H1 (cell line): ENCODE data around the gene SH3BP5. TPM values are rescaled to one million over a fixed set of nuclear protein-coding genes. Genes with fewer than 3 reads are reported as not detected.

Experiments
- CTCF ChIA-PET: fragments of 300-600 bp; sonication (Branson Sonifier 250); formaldehyde crosslinking; loops from one replicate; lab custom pipeline; 2021; ENCODE audit not compliant: partially characterized antibody; lab: Charles Lee
- POLR2A ChIA-PET: fragments of 300-600 bp; sonication (Branson Sonifier 250); formaldehyde crosslinking; loops from one replicate; lab custom pipeline; 2021; ENCODE audit warnings: inconsistent platforms; ENCODE audit not compliant: partially characterized antibody; lab: Charles Lee
- DNase-seq, 2 experiments: peaks; one replicate each; pipeline versions ENCODE4 v3.0.0 to v3.0.0-alpha.2; 2010 to 2022; ENCODE audit warnings: low spot score in 2 of 2, low read depth in 1 of 2, mixed read lengths in 1 of 2
- FAIRE-seq: peaks from 2 replicates; lab custom pipeline; 2011; peaks lifted over from hg19 to GRCh38; lab: Jason Lieb, UNC
- H2AFZ ChIP-seq: 2 replicates; pipeline ENCODE4 v1.8.1; 2012; ENCODE audit warnings: low read length, inconsistent platforms
- H2AK5ac ChIP-seq: 2 replicates; pipeline ENCODE4 v1.6.1; 2013; ENCODE audit warnings: low read depth, low read length
- H2BK120ac ChIP-seq: replicated peaks from 2 replicates; pipeline ENCODE3; 2013; ENCODE audit warnings: low read depth, low read length, inconsistent platforms
- H2BK12ac ChIP-seq: 2 replicates; pipeline ENCODE4 v1.6.1; 2013; ENCODE audit warnings: low read depth, low read length
- H2BK15ac ChIP-seq: 2 replicates; pipeline ENCODE4 v1.6.1; 2013; ENCODE audit warnings: low read length
- H2BK20ac ChIP-seq: 2 replicates; pipeline ENCODE4 v1.6.1; 2013; ENCODE audit warnings: low read length
- H2BK5ac ChIP-seq: 2 replicates; pipeline ENCODE4 v1.6.1; 2013; ENCODE audit warnings: low read depth, low read length
- H3K14ac ChIP-seq: 2 replicates; pipeline ENCODE4 v1.6.1; 2013; ENCODE audit warnings: inconsistent platforms; ENCODE audit not compliant: insufficient read length
- H3K18ac ChIP-seq: 2 replicates; pipeline ENCODE4 v1.6.1; 2013; ENCODE audit warnings: low read length; ENCODE audit errors: extremely low read depth
- H3K23ac ChIP-seq: 2 replicates; pipeline ENCODE4 v1.6.1; 2013; ENCODE audit warnings: inconsistent platforms; ENCODE audit not compliant: insufficient read length
- H3K23me2 ChIP-seq: 2 replicates; pipeline ENCODE4 v1.6.1; 2013; ENCODE audit warnings: low read depth, low read length
- H3K27ac ChIP-seq: 2 replicates; pipeline ENCODE4 v1.6.1; 2011; ENCODE audit warnings: low read depth, low read length, inconsistent platforms
- H3K27me3 ChIP-seq, 4 experiments: replicated peaks in 1 of 4; 1 replicate in 1 of 4; 2 replicates in 3 of 4; pipeline versions ENCODE4 v1.6.1 to v1.8.1; 2011 to 2013; ENCODE audit warnings: low read length in 3 of 4, mild to moderate bottlenecking in 3 of 4, inconsistent platforms in 2 of 4, mixed read lengths in 2 of 4, moderate library complexity in 1 of 4; ENCODE audit not compliant: control insufficient read depth in 3 of 4, insufficient read depth in 3 of 4; ENCODE audit errors: extremely low read depth in 1 of 4
- H3K36me3 ChIP-seq, 4 experiments: 2 replicates each; pipeline versions ENCODE4 v1.6.1 to v1.8.1; 2011 to 2013; ENCODE audit warnings: mild to moderate bottlenecking in 4 of 4, low read length in 3 of 4, moderate library complexity in 2 of 4, control low read depth in 1 of 4, inconsistent platforms in 1 of 4; ENCODE audit not compliant: insufficient read depth in 4 of 4, control insufficient read depth in 2 of 4
- H3K4ac ChIP-seq: replicated peaks from 2 replicates; pipeline ENCODE3; 2013; ENCODE audit warnings: low read length, low read depth, mixed read lengths, inconsistent platforms; ENCODE audit not compliant: insufficient read length
- H3K4me1 ChIP-seq, 4 experiments: replicated peaks in 1 of 4; 1 replicate in 1 of 4; 2 replicates in 3 of 4; pipeline versions ENCODE4 v1.6.1 to v1.8.1; 2011 to 2013; ENCODE audit warnings: low read length in 3 of 4, inconsistent platforms in 2 of 4, mixed read lengths in 1 of 4; ENCODE audit not compliant: insufficient read depth in 4 of 4, control insufficient read depth in 3 of 4
- H3K4me2 ChIP-seq, 2 experiments: 2 replicates each; pipeline versions ENCODE4 v1.6.1 to v1.8.1; 2011 to 2013; ENCODE audit warnings: low read depth in 2 of 2, low read length in 2 of 2, control low read depth in 1 of 2, inconsistent platforms in 1 of 2, mild to moderate bottlenecking in 1 of 2; ENCODE audit not compliant: insufficient read depth in 1 of 2
- H3K4me3 ChIP-seq, 4 experiments: fragments of 200-600, 300-600 bp in 1 of 4; sonication (generic), shearing (Covaris generic), sonication (Bioruptor Twin) in 1 of 4; 2 replicates each; pipeline versions ENCODE4 v1.5.1 to v1.8.1; 2011 to 2016; ENCODE audit warnings: low read length in 4 of 4, low read depth in 3 of 4, control low read depth in 2 of 4, inconsistent platforms in 2 of 4, mild to moderate bottlenecking in 2 of 4, mixed read lengths in 1 of 4, moderate library complexity in 1 of 4; ENCODE audit not compliant: insufficient read depth in 2 of 4; ENCODE audit errors: extremely low read depth in 1 of 4
- H3K56ac ChIP-seq: replicated peaks from 2 replicates; pipeline ENCODE3; 2013; ENCODE audit warnings: low read depth, mild to moderate bottlenecking, mixed read lengths, low read length, inconsistent platforms; ENCODE audit not compliant: insufficient read length
- H3K79me1 ChIP-seq: 2 replicates; pipeline ENCODE4 v1.6.1; 2013; ENCODE audit warnings: low read depth, low read length, control low read depth
- H3K79me2 ChIP-seq, 2 experiments: 2 replicates each; pipeline versions ENCODE4 v1.6.1 to v1.8.1; 2012 to 2013; ENCODE audit warnings: low read length in 2 of 2, mild to moderate bottlenecking in 2 of 2, inconsistent platforms in 1 of 2; ENCODE audit not compliant: insufficient read depth in 2 of 2, control insufficient read depth in 1 of 2
- H3K9ac ChIP-seq, 4 experiments: replicated peaks in 1 of 4; 1 replicate in 1 of 4; 2 replicates in 3 of 4; pipeline versions ENCODE4 v1.6.1 to v1.8.1; 2011 to 2013; ENCODE audit warnings: low read depth in 3 of 4, low read length in 3 of 4, control low read depth in 2 of 4, mild to moderate bottlenecking in 2 of 4, moderate library complexity in 2 of 4, inconsistent platforms in 1 of 4; ENCODE audit errors: extremely low read depth in 1 of 4
- H3K9me3 ChIP-seq, 2 experiments: 2 replicates each; pipeline versions ENCODE4 v1.6.1 to v1.8.1; 2012 to 2013; ENCODE audit warnings: mild to moderate bottlenecking in 2 of 2, moderate library complexity in 2 of 2, control low read depth in 1 of 2, inconsistent platforms in 1 of 2, low read depth in 1 of 2, low read length in 1 of 2, mixed read lengths in 1 of 2; ENCODE audit not compliant: insufficient read depth in 2 of 2
- H4K20me1 ChIP-seq, 2 experiments: replicated peaks in 1 of 2; 2 replicates each; pipeline versions ENCODE3 to v1.8.1; 2011 to 2013; ENCODE audit warnings: inconsistent platforms in 2 of 2, low read length in 2 of 2, mild to moderate bottlenecking in 1 of 2; ENCODE audit not compliant: insufficient read depth in 2 of 2, control insufficient read depth in 1 of 2
- H4K5ac ChIP-seq: 2 replicates; pipeline ENCODE4 v1.6.1; 2013; ENCODE audit warnings: low read length, low read depth, mixed read lengths, inconsistent platforms; ENCODE audit not compliant: insufficient read length
- H4K8ac ChIP-seq: 2 replicates; pipeline ENCODE4 v1.8.0; 2013; ENCODE audit warnings: mild to moderate bottlenecking, moderate library complexity, low read length, inconsistent platforms; ENCODE audit not compliant: insufficient read depth; ENCODE audit errors: extremely low read depth
- H4K91ac ChIP-seq: replicated peaks from 2 replicates; pipeline ENCODE3; 2013; ENCODE audit warnings: low read length, mixed read lengths, inconsistent platforms; ENCODE audit not compliant: insufficient read length
- CBX8 ChIP-seq: fragments of 300-800, 300-1000 bp; sonication (generic); IDR thresholded peaks from 2 replicates; pipeline ENCODE4 v1.7.1; 2016; ENCODE audit warnings: low read depth, low read length, borderline replicate concordance
- E2F6 ChIP-seq: IDR thresholded peaks from 2 replicates; pipeline ENCODE4 v1.6.1; 2012; ENCODE audit warnings: inconsistent platforms
- EGR1 ChIP-seq: IDR thresholded peaks from 2 replicates; pipeline ENCODE4 v1.6.1; 2011; ENCODE audit warnings: low read depth, low read length, borderline replicate concordance
- KDM1A ChIP-seq: fragments of 200-600, 300-600 bp; sonication (generic); IDR thresholded peaks from 2 replicates; pipeline ENCODE4 v1.7.1; 2016; ENCODE audit warnings: mild to moderate bottlenecking, low read length, borderline replicate concordance
- PHF8 ChIP-seq: fragments of 200-600 bp; sonication (generic); conservative IDR thresholded peaks from 2 replicates; pipeline ENCODE4 v1.7.1; 2012; ENCODE audit warnings: low read depth, mild to moderate bottlenecking, inconsistent platforms, low read length, moderate library complexity
- POU5F1 ChIP-seq: IDR thresholded peaks from 2 replicates; pipeline ENCODE4 v1.6.1; 2011; ENCODE audit warnings: low read depth, mild to moderate bottlenecking, low read length, moderate library complexity
- RBBP5 ChIP-seq: IDR thresholded peaks from 2 replicates; pipeline ENCODE4 v1.7.1; 2012; ENCODE audit warnings: low read depth, mild to moderate bottlenecking, inconsistent platforms, low read length, moderate library complexity, borderline replicate concordance
- SP4 ChIP-seq: IDR thresholded peaks from 2 replicates; pipeline ENCODE4 v1.6.1; 2012; ENCODE audit warnings: low read length, inconsistent platforms
- ZNF274 ChIP-seq: IDR thresholded peaks from 2 replicates; pipeline ENCODE4 v1.7.0; 2012; ENCODE audit warnings: low read length, borderline replicate concordance; ENCODE audit errors: extremely low read depth
- WGBS, 2 experiments: shearing (Covaris generic) in 1 of 2; methylation state at CpG; one replicate each; pipeline versions ENCODE4 v1.1.6 to v1.1.7; 2013 to 2015; ENCODE audit warnings: low lambda C conversion rate in 2 of 2, mixed read lengths in 2 of 2, inconsistent platforms in 1 of 2, low coverage in 1 of 2, missing lambda C conversion rate in 1 of 2; ENCODE audit not compliant: insufficient replicate concordance in 2 of 2, insufficient coverage in 1 of 2, insufficient read length in 1 of 2; ENCODE audit errors: extremely low coverage in 1 of 2, missing lambda C conversion rate in 1 of 2; 5-methylcytosine and 5-hydroxymethylcytosine counted together
- polyA plus RNA-seq, 7 experiments: library from polyadenylated mRNA; depleted of rRNA in 3 of 7; stranded (reverse) in 5 of 7; unstranded in 2 of 7; fragments of >200 nt in 5 of 7; fragments of 200-250 nt in 2 of 7; gene quantifications; 1 replicate in 5 of 7; 2 replicates in 1 of 7; 4 replicates in 1 of 7; pipeline versions ENCODE4 v1.2.1 to v1.2.3, GENCODE V29; 2011 to 2013; ENCODE audit warnings: missing spikeins in 2 of 7, mixed read lengths in 2 of 7
- total RNA-seq: library from RNA; stranded (reverse); fragmentation: NEBNext Ultra II Directional; extraction: Animal tissue kit (Norgen Biotek cat#: 25700); gene quantifications from 2 replicates; pipeline ENCODE4 v1.2.1, GENCODE V29; 2021

Gene SH3BP5
- total and polyA plus RNA-seq, 2 of the 8 experiments (the other 6 are each of a cell fraction or from before 2014, with no cell fraction given) = 7.1 to 9.7 TPM

GRCh38 chr3:15327941-15328340, 4.4 kb downstream of the SH3BP5 start:
- H3K4ac ChIP-seq = no peak overlapping the region
- H3K9me3 ChIP-seq = no peaks in the 10 kb centered on the region
- DNase-seq = no peak
- no peak for TF ChIP-seq PHF8
- TF ChIP-seq ZNF274 = no peak
- no peak for TF ChIP-seq EGR1
- no peak for TF ChIP-seq KDM1A
- TF ChIP-seq RBBP5 = no peak
- no peak for TF ChIP-seq E2F6
- TF ChIP-seq SP4 = no peak
- TF ChIP-seq CBX8 = no peak
- no peak for TF ChIP-seq POU5F1
- H2AK5ac ChIP-seq = no peak overlapping the region
- H3K56ac ChIP-seq = no peak overlapping the region
- no peak overlapping the region for H3K18ac ChIP-seq
- H2AFZ ChIP-seq = no peak overlapping the region
- H3K14ac ChIP-seq = no peak overlapping the region
- H4K5ac ChIP-seq = no peak overlapping the region
- H3K9ac ChIP-seq = no peak overlapping the region
- no peak overlapping the region for H2BK5ac ChIP-seq
- no peak overlapping the region for H3K4me3 ChIP-seq
- H3K27ac ChIP-seq = no peak overlapping the region
- H3K23ac ChIP-seq = no peak overlapping the region
- no peak overlapping the region for H2BK120ac ChIP-seq
- no peak overlapping the region for H2BK15ac ChIP-seq
- CTCF ChIA-PET = interaction anchor here (1.3 to 9.4 kb wide), 3 partner anchors 27 to 60 kb away, joined by 4 to 85 read pairs (median 4); no protein-coding TSS in a partner anchor
- H4K91ac ChIP-seq = no peak overlapping the region
- H3K36me3 ChIP-seq = peaks cover 0 to 3% (median 0%) of the 10 kb centered on the region in 4 experiments; a peak in 1 of 8 replicates
- H3K79me2 ChIP-seq = no peaks in the 10 kb centered on the region; a peak in 1 of 4 replicates
- peaks cover 3% of the 10 kb centered on the region; the same call in 1 of the 2 replicates for H3K79me1 ChIP-seq
- no peak overlapping the region for H4K8ac ChIP-seq
- WGBS, 2 experiments = 86% methylated on average over 7 of the region's 7 CpGs; no CpG with 5 or more reads in 1 of the 2 experiments
- peaks cover 2 to 16% (median 5%) of the 10 kb centered on the region in 4 experiments for H3K4me1 ChIP-seq
- no peak overlapping the region for H2BK12ac ChIP-seq
- H4K20me1 ChIP-seq = no peaks in the 10 kb centered on the region
- peaks cover 13% of the 10 kb centered on the region for H3K23me2 ChIP-seq
- H3K27me3 ChIP-seq = peaks cover 0 to 9% (median 4%) of the 10 kb centered on the region in 4 experiments; a peak in 3 of 7 replicates
- H2BK20ac ChIP-seq = no peak overlapping the region
- no peak overlapping the region for H3K4me2 ChIP-seq
- POLR2A ChIA-PET = no interaction called here
- no peak for FAIRE-seq
